GM06990 (cell line): ENCODE results near the gene CPTP.
"Not testable (repeated sequence)": the region's sequence is repeated elsewhere in the genome, so short reads cannot be mapped to it uniquely, and the experiment has no call there.

Source experiments
- DNase-seq: peaks from one replicate; pipeline ENCODE4 v3.0.0-alpha.2; 2011; ENCODE audit not compliant: insufficient read length; ENCODE audit errors: extremely low read depth
- H3K27me3 ChIP-seq: replicated peaks from 2 replicates; pipeline ENCODE4 v1.6.0; 2011; ENCODE audit warnings: low read length; ENCODE audit not compliant: control insufficient read depth, insufficient read depth
- H3K36me3 ChIP-seq: 2 replicates; pipeline ENCODE4 v1.5.1; 2011; ENCODE audit warnings: low read length; ENCODE audit not compliant: control insufficient read depth, insufficient read depth
- H3K4me3 ChIP-seq: replicated peaks from 2 replicates; pipeline ENCODE4 v1.5.1; 2011; ENCODE audit warnings: low read depth, mild to moderate bottlenecking, control low read depth, low read length
- CTCF ChIP-seq: IDR thresholded peaks from 2 replicates; pipeline ENCODE4 v1.5.1; 2011; ENCODE audit warnings: low read length, control low read depth, mild to moderate bottlenecking, inconsistent platforms; ENCODE audit not compliant: insufficient read depth, poor library complexity, severe bottlenecking

The CPTP gene

GRCh38 chr1:1366699-1367066, 42.1 kb downstream of the CPTP start:
- peaks cover 2% of the 10 kb centered on the region; the same call in 1 of the 2 replicates for H3K36me3 ChIP-seq
- no peak for TF ChIP-seq CTCF
- no peak overlapping the region for H3K4me3 ChIP-seq
- no peak for DNase-seq
- no peaks in the 10 kb centered on the region for H3K27me3 ChIP-seq

DNA sequence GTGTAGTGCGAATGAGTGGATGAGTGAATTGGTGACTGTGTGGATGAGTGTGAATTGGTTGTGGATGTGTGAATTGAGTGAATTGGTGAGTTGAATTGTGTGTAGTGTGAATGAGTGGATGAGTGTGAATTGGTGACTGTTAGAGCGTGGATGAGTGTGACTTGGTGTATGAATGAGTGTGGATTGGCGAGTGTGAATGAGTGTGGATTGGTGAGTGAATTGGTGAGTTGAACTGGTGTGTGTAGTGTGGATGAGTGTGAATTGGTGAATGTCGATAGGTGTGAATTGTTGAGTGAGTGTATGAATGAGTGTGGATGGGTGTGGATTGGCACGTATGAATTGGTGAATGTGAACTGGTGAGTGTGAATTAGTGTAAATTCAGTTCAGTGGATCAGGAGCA, 42.7 kb downstream of the CPTP start:
- no peak for TF ChIP-seq CTCF
- Histone ChIP-seq H3K4me3 (no peak overlapping the region), H3K27me3 (no peaks in the 10 kb centered on the region), H3K36me3 (peaks cover 3% of the 10 kb centered on the region)
- DNase-seq, result no peak

DNA sequence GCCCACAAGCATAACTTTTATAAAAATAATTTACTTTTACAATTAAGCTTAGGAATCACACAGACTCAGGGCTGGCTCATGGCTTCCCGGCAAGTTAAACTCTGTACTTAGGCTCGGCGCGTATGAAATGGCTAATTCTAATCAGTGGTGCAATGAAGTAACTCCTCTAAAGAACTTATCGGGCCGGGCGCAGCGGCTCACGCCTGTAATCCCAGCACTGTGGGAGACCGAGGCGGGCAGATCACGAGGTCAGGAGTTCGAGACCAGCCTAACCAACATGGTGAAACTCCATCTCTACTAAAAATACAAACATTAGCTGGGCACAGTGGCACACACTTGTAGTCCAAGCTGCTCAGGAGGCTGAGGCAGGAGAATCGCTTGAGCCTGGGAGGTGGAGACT, 45.5 kb downstream of the CPTP start:
- not testable (repeated sequence) for H3K4me3 ChIP-seq, DNase-seq, H3K27me3 ChIP-seq
- peaks cover 11% of the 10 kb centered on the region for H3K36me3 ChIP-seq

DNA sequence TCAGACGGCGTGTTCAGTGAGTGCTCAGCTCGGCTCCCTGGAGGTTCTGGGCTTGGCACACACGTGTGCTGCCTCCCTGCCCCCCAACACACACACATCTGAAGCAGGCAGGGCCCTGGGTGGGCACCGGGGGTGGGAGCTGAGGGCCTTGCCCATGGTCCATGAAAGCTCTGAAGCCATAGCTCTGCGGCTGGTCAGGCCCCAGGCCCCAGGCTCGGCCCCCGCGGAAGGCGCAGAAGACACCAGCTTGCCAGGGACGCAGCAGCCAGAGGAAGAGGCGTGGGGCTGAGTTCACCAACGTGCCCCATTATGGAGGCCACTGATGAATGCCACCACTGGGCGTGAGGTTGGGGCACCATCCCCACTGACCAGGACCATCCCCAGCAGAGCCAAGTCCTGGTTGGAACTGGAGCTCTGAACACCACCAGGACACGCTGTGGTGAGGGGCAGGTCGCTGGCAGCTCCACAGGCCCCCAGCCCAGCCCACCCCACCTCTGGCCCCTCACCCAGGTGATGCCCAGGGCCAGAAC, 46.2 kb downstream of the CPTP start:
- no peaks in the 10 kb centered on the region for H3K27me3 ChIP-seq
- H3K4me3 ChIP-seq, result no peak overlapping the region
- H3K36me3 ChIP-seq, result peaks cover 11% of the 10 kb centered on the region
- no peak for DNase-seq
- TF ChIP-seq CTCF, result no peak

GRCh38 chr1:1371364-1371745, 46.8 kb downstream of the CPTP start:
- Histone ChIP-seq H3K36me3 (peaks cover 11% of the 10 kb centered on the region), H3K4me3 (no peak overlapping the region), H3K27me3 (no peaks in the 10 kb centered on the region)
- DNase-seq, result no peak
- TF ChIP-seq CTCF, result no peak

GRCh38 chr1:1371746-1372711, 47.4 kb downstream of the CPTP start:
- peak; percentile 79 for DNase-seq
- no peaks in the 10 kb centered on the region for H3K27me3 ChIP-seq
- H3K36me3 ChIP-seq, result peaks cover 11% of the 10 kb centered on the region
- H3K4me3 ChIP-seq, result no peak overlapping the region
- TF ChIP-seq CTCF, result peak; percentile 98
